RKO (cell line): ENCODE data around the gene PCDHGB2.
"Not testable (repeated sequence)": the region's sequence is repeated elsewhere in the genome, so short reads cannot be mapped to it uniquely, and the experiment has no call there.

ENCODE experiments used
- DNase-seq: peaks from one replicate; pipeline ENCODE4 v3.0.0-alpha.2; 2016; ENCODE audit warnings: low spot score

PCDHGB2 gene

DNA sequence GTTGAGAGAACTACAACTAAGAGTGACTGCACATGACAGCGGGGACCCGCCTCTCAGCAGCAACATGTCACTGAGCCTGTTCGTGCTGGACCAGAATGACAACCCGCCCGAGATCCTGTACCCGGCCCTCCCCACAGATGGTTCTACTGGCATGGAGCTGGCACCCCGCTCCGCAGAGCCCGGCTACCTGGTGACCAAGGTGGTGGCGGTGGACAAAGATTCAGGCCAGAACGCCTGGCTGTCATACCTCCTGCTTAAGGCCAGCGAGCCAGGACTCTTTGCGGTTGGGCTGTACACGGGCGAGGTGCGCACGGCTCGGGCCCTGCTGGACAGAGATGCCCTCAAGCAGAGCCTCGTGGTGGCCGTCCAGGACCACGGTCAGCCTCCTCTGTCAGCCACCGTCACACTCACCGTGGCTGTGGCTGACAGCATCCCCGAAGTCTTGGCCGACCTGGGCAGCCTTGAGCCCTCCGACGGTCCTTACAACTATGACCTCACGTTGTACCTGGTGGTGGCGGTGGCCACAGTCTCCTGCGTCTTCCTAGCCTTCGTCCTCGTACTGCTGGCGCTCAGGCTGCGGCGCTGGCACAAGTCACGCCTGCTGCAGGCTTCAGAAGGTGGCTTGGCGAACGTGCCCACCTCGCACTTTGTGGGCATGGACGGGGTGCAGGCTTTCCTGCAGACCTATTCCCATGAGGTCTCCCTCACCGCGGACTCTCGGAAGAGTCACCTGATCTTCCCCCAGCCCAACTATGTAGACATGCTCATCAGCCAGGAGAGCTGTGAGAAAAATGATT is 24.9 kb downstream of the PCDHGB2 start:
- DNase-seq = no peak

DNA sequence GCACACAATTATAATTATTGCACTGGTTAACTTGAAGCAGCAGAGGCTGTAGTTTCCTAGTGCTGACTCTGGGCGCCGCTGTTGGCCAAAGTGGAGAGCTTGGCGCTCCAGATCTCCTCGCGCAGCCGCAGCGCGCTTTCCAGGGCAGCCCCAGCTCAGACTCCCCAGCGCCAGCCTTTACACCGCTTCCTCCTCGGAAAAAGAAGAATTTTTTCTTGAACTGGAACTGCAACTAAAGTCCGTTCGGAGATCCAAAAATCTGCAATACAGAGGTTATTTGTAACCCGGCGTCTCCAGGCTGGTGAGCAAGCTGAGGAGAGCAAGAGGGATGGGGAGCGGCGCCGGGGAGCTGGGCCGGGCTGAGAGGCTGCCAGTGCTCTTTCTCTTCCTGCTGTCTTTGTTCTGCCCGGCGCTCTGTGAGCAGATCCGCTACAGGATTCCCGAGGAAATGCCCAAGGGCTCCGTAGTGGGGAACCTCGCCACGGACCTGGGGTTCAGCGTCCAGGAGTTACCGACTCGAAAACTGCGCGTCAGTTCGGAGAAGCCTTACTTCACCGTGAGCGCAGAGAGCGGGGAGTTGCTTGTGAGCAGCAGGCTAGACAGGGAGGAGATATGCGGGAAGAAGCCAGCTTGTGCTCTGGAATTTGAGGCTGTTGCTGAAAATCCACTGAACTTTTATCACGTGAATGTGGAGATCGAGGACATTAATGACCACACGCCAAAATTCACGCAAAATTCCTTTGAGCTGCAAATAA is 27.9 kb downstream of the PCDHGB2 start, which contains the start of gene PCDHGB4:
Gene PCDHGB4 (plus strand): TSS at position 142 of the 755 bp plus-strand sequence. CDS start 187 bp downstream, at position 329.
- not testable (repeated sequence) for DNase-seq

DNA sequence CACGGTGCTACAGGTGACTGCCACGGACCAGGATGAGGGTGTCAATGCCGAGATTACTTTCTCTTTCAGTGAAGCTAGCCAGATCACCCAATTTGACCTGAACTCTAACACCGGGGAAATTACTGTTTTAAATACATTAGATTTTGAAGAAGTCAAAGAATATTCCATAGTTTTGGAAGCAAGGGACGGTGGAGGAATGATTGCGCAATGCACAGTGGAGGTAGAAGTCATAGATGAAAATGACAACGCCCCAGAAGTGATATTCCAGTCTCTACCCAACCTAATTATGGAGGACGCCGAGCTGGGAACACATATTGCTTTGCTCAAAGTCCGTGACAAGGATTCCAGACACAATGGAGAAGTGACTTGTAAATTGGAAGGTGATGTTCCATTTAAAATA is 28.9 kb downstream of the PCDHGB2 start:
- DNase-seq = no peak

DNA sequence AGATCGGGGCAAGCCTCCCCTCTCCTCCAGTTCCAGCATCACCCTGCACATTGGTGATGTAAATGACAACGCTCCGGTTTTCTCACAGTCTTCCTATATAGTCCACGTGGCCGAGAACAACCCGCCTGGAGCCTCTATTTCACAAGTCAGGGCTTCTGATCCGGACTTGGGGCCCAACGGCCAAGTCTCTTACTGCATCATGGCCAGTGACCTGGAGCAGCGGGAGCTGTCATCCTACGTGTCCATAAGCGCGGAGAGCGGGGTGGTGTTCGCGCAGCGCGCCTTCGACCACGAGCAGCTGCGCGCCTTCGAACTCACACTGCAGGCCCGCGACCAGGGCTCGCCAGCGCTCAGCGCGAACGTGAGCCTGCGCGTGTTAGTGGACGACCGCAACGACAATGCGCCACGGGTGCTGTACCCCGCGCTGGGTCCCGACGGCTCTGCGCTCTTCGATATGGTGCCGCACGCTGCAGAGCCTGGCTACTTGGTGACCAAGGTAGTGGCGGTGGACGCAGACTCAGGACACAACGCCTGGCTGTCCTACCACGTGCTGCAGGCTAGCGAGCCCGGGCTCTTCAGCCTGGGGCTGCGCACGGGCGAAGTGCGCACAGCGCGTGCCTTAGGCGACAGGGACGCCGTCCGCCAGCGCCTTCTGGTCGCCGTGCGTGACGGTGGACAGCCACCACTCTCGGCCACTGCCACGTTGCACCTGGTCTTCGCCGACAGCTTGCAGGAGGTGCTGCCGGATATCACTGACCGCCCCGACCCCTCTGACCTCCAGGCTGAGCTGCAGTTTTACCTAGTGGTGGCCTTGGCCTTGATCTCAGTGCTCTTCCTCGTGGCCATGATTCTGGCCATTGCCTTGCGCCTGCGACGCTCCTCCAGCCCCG is 29.6 kb downstream of the PCDHGB2 start:
- DNase-seq = no peak

DNA sequence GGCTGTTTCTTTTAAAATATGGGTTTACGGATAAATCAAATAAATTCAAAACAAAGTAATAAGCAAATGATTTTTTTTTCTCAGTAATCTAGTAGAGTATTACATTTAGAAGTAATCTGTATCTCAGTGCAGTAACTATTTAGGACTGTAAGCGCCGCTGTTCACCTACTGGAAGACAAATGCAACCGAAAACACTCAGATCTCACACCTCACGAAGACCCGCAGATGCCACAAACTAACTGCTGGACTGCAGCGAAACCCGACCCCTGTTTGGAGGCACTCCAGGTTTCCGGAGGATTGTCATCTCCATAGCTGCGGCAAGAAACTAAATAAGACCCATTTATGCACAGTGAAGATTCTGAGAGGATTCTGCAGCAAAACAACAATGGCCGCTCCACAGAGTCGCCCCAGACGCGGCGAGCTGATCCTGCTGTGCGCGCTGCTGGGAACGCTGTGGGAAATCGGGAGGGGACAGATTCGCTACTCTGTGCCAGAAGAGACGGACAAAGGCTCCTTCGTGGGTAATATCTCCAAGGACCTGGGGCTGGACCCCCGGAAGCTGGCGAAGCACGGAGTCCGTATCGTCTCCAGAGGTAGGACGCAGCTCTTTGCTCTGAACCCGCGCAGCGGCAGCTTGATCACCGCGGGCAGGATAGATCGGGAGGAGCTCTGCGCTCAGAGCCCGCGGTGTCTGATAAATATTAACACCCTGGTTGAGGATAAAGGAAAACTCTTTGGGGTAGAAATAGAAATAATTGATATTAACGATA is 32.8 kb downstream of the PCDHGB2 start, which contains the start of gene PCDHGA8:
Gene PCDHGA8 (plus strand): TSS at position 205 of the 770 bp plus-strand sequence. CDS start 181 bp downstream, at position 386.
- no peak for DNase-seq

DNA sequence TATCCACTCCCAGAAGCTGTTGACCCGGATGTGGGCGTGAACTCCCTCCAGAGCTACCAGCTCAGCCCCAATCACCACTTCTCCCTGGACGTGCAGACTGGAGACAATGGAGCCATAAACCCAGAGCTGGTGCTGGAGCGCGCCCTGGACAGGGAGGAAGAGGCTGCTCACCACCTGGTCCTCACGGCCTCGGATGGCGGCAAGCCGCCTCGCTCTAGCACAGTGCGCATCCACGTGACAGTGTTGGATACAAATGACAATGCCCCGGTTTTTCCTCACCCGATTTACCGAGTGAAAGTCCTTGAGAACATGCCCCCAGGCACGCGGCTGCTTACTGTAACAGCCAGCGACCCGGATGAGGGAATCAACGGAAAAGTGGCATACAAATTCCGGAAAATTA is 33.5 kb downstream of the PCDHGB2 start:
- no peak for DNase-seq

DNA sequence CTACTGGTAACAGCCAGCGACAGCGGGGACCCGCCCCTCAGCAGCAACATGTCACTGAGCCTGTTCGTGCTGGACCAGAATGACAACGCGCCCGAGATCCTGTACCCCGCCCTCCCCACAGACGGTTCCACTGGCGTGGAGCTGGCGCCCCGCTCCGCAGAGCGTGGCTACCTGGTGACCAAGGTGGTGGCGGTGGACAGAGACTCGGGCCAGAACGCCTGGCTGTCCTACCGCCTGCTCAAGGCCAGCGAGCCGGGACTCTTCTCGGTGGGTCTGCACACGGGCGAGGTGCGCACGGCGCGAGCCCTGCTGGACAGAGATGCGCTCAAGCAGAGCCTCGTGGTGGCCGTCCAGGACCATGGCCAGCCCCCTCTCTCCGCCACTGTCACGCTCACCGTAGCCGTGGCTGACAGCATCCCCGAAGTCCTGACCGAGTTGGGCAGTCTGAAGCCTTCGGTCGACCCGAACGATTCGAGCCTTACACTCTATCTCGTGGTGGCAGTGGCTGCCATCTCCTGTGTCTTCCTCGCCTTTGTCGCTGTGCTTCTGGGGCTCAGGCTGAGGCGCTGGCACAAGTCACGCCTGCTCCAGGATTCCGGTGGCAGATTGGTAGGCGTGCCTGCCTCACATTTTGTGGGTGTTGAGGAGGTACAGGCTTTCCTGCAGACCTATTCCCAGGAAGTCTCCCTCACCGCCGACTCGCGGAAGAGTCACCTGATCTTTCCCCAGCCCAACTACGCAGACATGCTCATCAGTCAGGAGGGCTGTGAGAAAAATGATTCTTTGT is 34.8 kb downstream of the PCDHGB2 start:
- not testable (repeated sequence) for DNase-seq

DNA sequence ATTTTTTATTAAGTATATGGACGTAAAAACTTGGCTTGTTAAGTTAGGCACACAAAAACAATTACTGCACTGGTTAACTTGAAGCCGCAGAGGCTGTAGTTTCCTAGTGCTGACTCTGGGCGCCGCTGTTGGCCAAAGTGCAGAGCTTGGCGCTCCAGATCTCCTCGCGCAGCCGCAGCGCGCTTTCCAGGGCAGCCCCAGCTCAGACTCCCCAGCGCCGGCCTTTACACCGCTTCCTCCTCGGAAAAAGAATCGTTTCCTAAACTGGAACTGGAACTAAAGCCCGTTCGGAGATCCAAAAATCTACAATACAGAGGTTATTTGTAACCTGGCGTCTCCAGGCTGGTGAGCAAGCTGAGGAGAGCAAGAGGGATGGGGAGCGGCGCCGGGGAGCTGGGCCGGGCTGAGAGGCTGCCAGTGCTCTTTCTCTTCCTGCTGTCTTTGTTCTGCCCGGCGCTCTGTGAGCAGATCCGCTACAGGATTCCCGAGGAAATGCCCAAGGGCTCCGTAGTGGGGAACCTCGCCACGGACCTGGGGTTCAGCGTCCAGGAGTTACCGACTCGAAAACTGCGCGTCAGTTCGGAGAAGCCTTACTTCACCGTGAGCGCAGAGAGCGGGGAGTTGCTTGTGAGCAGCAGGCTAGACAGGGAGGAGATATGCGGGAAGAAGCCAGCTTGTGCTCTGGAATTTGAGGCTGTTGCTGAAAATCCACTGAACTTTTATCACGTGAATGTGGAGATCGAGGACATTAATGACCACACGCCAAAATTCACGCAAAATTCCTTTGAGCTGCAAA is 38.2 kb downstream of the PCDHGB2 start, which contains the start of gene PCDHGB5:
Gene PCDHGB5 (plus strand): TSS at position 192 of the 796 bp plus-strand sequence. CDS start 181 bp downstream, at position 373.
- not testable (repeated sequence) for DNase-seq

DNA sequence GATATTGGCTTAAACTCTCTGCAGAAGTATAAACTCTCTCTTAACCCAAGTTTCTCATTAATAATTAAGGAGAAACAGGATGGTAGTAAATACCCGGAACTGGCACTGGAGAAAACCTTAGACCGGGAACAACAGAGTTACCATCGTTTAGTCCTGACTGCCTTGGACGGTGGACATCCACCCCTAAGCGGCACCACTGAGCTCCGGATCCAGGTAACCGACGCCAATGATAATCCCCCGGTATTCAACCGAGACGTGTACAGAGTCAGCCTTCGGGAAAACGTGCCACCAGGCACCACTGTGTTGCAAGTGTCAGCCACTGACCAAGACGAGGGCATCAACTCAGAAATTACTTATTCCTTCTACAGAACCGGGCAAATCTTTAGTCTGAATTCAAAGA is 38.8 kb downstream of the PCDHGB2 start:
- no peak for DNase-seq

DNA sequence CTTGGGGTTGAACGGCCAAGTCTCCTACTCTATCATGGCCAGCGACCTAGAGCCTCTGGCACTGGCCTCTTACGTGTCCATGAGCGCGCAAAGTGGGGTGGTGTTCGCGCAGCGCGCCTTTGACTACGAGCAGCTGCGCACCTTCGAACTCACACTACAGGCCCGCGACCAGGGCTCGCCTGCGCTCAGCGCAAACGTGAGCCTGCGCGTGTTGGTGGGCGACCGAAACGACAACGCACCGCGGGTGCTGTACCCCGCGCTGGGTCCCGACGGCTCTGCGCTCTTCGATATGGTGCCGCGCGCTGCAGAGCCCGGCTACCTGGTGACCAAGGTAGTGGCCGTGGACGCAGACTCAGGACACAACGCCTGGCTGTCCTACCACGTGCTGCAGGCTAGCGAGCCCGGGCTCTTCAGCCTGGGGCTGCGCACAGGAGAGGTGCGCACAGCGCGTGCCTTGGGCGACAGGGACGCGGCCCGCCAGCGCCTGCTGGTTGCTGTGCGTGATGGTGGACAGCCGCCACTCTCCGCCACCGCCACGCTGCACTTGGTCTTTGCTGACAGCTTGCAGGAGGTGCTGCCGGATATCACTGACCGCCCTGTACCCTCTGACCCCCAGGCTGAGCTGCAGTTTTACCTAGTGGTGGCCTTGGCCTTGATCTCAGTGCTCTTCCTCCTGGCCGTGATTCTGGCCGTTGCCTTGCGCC is 39.9 kb downstream of the PCDHGB2 start:
- no peak for DNase-seq

DNA sequence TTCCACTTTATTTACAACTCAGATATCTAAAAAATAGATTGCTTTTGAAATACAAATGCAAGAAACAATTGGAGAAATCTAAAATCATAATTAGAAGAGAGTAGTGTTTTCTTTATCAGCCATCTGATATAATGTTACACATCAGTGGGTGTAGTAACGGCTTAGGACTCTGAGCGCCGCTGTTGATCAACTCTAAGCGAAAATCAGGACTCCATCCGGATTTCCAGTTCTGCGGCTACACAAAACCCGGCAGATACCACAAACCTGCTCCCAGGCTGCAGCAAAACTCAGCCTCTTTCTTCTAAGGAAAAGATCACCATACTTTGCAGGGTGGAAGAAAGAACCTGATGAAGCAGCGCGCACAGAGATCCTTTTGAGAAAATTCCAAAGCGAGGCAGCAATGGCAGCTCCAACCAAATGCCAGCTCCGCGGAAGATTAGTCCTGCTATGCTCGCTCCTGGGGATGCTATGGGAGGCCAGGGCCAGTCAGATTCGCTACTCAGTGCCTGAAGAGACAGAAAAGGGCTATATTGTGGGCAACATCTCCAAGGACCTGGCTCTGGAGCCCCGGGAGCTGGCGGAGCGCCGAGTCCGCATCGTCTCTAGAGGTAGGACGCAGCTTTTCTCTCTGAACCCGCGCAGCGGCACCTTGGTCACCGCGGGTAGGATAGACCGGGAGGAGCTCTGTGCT is 42.9 kb downstream of the PCDHGB2 start, which contains the start of gene PCDHGA9:
Gene PCDHGA9 (plus strand): TSS at position 226 of the 691 bp plus-strand sequence. CDS start 175 bp downstream, at position 401.
- no peak for DNase-seq

DNA sequence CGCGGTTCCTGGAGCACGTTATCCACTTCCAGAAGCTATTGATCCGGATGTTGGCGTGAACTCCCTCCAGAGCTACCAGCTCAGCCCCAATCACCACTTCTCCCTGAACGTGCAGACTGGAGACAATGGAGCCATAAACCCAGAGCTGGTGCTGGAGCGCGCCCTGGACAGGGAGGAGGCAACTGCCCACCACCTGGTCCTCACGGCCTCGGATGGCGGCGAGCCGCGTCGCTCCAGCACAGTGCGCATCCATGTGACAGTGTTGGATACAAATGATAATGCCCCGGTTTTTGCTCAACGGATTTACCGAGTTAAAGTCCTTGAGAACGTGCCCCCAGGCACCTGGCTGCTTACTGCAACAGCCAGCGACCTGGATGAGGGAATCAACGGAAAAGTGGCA is 43.6 kb downstream of the PCDHGB2 start:
- DNase-seq = no peak

DNA sequence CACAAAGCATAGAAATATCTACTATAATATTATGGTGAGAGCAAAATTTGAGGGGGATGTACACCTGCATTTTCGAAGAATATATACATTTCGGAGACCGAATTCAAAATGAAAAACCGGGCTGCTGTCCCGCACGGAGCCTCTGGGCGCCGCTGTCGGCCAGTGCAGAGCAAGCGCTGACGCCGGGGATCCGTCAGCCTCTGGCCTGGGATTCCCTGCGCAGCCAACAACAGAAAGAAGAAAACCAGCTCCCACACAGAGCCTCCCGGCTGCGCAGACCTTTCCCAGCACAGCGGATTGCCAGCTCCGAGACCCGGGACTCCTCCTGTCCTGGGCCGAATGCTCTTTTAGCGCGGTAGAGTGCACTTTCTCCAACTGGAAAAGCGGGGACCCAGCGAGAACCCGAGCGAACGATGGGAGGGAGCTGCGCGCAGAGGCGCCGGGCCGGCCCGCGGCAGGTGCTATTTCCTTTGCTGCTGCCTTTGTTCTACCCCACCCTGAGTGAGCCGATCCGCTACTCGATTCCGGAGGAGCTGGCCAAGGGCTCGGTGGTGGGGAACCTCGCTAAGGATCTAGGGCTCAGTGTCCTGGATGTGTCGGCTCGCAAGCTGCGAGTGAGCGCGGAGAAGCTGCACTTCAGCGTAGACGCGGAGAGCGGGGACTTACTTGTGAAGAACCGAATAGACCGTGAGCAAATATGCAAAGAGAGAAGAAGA is 48.2 kb downstream of the PCDHGB2 start, which contains the start of gene PCDHGB6:
Gene PCDHGB6 (plus strand): TSS at position 232 of the 716 bp plus-strand sequence. CDS start 182 bp downstream, at position 414.
- not testable (repeated sequence) for DNase-seq

DNA sequence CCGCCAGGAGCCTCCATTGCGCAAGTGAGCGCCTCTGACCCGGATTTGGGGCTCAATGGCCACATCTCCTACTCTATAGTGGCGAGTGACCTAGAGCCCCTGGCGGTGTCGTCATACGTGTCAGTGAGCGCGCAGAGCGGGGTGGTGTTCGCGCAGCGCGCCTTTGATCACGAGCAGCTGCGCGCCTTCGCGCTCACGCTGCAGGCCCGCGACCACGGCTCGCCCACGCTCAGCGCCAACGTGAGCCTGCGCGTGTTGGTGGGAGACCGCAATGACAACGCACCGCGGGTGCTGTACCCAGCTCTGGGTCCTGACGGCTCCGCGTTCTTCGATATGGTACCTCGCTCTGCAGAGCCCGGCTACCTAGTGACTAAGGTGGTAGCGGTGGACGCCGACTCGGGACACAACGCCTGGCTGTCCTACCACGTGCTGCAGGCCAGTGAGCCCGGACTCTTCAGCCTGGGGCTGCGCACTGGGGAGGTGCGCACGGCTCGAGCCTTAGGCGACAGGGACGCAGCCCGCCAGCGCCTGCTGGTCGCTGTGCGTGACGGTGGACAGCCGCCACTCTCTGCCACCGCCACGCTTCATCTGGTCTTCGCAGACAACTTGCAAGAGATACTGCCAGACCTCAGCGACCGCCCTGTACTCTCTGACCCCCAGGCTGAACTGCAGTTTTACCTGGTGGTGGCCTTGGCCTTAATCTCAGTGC is 50.0 kb downstream of the PCDHGB2 start:
- no peak for DNase-seq

DNA sequence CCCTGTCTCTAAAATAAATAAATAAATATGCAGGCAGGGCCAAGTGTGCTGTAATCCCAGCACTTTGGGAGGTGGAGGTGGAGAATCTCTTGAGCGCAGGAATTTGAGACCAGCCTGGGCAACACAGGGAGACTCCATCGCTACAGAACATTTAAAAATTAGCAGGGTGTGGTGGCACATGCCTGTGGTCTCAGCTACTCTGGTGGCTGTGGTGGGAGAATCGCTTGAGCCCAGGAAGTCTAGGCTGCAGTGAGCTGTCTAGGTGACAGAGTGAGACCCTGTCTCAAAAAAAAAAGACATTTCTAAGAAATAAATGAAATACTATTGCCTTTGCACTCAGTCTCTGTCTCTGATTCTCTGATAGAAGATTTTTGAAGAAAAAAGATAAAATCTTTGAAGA is 51.8 kb downstream of the PCDHGB2 start:
- DNase-seq = no peak
